GM10847 (cell line): Measurements from ENCODE around the gene KCNK3.

ENCODE experiments used
- POLR2A ChIP-seq: IDR thresholded peaks from 2 replicates; pipeline ENCODE4 v1.6.1; 2011; ENCODE audit not compliant: insufficient read length; ENCODE audit errors: extremely low read depth

The KCNK3 gene

GRCh38 chr2:26702025-26702424 is 9.5 kb downstream of the KCNK3 start:
- TF ChIP-seq POLR2A: no peak

- TF ChIP-seq POLR2A: no peak
Measured at GRCh38 chr2:26704441-26704977, 12.0 kb downstream of the KCNK3 start.

DNA sequence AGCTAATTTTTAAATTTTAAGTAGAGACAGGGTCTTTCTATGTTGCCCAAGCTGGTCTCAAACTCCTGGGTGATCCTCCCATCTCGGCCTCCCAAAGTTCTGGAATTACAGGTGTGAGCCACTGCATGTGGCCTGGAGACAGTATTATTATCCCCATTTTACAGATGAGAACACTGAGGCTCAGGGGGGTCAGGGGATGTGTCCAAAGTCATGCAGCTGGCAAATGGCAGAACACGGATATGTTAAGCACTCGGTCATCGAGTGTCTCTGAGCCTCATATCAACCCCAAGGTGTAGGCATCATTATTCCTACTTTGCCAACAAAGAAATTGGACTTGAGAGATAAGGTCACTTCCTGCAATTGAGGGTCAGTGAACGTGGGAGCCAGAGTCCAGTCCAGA is 12.6 kb downstream of the KCNK3 start:
- TF ChIP-seq POLR2A: no peak

GRCh38 chr2:26706093-26706492 is 13.6 kb downstream of the KCNK3 start:
- TF ChIP-seq POLR2A: no peak

- no peak for TF ChIP-seq POLR2A
Measured at GRCh38 chr2:26706616-26707473, 14.3 kb downstream of the KCNK3 start.

DNA sequence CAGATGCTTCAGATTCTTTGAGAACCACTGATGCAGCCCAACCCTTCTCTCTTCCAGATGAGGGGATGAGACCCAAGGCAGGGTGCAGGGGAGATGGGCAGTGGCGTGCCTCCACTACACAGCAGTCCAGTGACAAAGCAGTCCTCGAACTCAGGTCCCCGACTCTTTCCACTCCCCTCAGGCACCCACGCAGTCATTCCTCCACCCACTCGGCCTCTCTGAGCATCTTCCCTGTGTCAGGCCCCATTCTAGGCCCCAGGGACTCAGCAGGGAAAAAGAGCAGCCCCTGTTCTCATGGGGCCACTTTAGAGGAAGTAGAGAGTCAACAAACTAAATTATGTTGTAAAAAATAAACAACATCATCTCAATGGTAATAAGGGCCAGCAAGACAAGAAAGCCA is 15.2 kb downstream of the KCNK3 start:
- no peak for TF ChIP-seq POLR2A

- TF ChIP-seq POLR2A: no peak
Measured at GRCh38 chr2:26708457-26708856, 15.9 kb downstream of the KCNK3 start.

GRCh38 chr2:26709323-26710110 is 17.0 kb downstream of the KCNK3 start:
- TF ChIP-seq POLR2A: no peak

DNA sequence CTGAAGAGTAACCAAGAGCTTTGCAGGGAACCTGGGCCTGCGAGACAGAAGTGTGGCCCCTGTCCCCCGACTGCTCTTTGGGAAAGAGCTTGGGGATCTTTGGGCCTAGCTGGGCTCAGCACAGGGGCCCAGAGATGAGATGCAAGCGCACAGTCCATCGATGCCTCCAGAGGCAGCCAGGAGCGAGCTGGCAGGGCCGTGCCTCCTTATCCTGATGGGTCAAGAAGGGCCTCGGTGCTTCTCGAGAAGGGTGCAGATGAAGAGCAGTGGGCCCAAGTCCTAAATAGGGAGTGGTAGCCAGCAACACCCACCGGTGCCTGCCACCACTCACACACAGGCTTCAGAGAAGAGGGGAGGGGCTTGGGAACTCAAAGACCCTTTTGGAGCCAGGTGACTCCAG is 17.6 kb downstream of the KCNK3 start:
- no peak for TF ChIP-seq POLR2A

DNA sequence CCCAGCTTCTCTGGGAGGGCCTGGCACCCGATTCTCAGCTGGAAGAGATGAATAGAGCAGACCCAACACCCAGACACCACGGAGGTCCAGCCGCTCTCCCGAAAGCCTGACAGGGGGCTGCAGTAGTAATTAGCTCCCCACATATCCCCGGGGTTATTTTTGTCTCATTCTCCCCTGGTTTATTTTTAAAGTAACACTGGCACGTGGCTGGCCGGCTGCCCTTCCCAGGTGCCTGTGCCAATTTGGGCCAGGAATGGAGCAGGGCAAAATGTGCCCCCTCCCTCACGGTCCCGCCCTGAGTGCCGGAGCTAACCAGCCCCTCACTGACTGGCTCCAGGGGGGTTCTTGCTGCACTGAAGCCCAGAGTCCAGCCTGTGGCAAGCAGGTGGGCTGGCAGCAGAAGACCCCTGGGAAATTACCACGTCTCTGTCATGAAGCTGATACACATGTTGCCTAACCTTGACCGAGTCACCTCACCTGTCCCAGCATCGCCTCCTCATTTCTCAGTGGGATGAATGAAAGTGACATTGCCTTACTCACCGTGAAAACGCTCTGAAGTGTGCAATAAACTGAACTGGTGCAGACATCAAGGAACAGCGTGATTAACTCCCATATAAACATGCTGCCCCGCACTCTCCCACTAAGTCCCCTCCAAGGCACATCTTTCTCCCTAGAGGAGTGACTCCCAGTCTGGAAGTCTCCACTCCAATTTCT is 18.4 kb downstream of the KCNK3 start:
- TF ChIP-seq POLR2A: no peak

GRCh38 chr2:26711457-26712161 is 19.1 kb downstream of the KCNK3 start:
- no peak for TF ChIP-seq POLR2A

- TF ChIP-seq POLR2A: no peak
Measured at GRCh38 chr2:26712486-26713465, 20.3 kb downstream of the KCNK3 start.

GRCh38 chr2:26715528-26716270 is 23.2 kb downstream of the KCNK3 start:
- TF ChIP-seq POLR2A: no peak
